Adrenal gland (tissue), 5 donors: Measurements from ENCODE around the gene SEMA3A.

ENCODE experiments used
- CTCF ChIP-seq, 6 experiments: fragments of 450-650 bp in 4 of 6; fragments of 200-600 bp in 2 of 6; sonication (generic) in 1 of 6; IDR thresholded peaks; 1 replicate in 5 of 6; 2 replicates in 1 of 6; pipeline versions ENCODE4 v1.5.1 to v1.8.0; 2016 to 2021; ENCODE audit warnings: antibody characterized with exemption in 6 of 6, mild to moderate bottlenecking in 2 of 6, moderate library complexity in 1 of 6
- POLR2A ChIP-seq, 2 donors: fragments of 450-650 bp; IDR thresholded peaks; one replicate each; pipeline ENCODE4 v1.6.1; 2017; ENCODE audit warnings: antibody characterized with exemption in 2 of 2, mild to moderate bottlenecking in 2 of 2, moderate library complexity in 1 of 2
- donor health status: DM: no; HTN: no; CAD: no.

- TF ChIP-seq CTCF (IDR thresholded peaks at IDR 0.05) (no peak), POLR2A (IDR thresholded peaks at IDR 0.05) (no peak)
These were observed 32.2 kb upstream of the SEMA3A start for GRCh38 chr7:84226759-84227158.
